HG02840 (cell line): Measurements from ENCODE around the gene HPGDS.

Source experiments
- ATAC-seq: cut with Tn5 transposase; IDR thresholded peaks from one replicate; pipeline ENCODE4 v1.9.1; 2021; ENCODE audit warnings: mild to moderate bottlenecking, moderate library complexity, moderate number of reproducible peaks; ENCODE audit not compliant: unreplicated experiment, low FRiP score

HPGDS gene

GRCh38 chr4:94262163-94263016, 80.2 kb downstream of the HPGDS start:
- ATAC-seq: no peak

- ATAC-seq: no peak
Measured at GRCh38 chr4:94256828-94257227, 85.8 kb downstream of the HPGDS start.

- no peak for ATAC-seq
Measured at GRCh38 chr4:94256144-94256783, 86.4 kb downstream of the HPGDS start.

DNA sequence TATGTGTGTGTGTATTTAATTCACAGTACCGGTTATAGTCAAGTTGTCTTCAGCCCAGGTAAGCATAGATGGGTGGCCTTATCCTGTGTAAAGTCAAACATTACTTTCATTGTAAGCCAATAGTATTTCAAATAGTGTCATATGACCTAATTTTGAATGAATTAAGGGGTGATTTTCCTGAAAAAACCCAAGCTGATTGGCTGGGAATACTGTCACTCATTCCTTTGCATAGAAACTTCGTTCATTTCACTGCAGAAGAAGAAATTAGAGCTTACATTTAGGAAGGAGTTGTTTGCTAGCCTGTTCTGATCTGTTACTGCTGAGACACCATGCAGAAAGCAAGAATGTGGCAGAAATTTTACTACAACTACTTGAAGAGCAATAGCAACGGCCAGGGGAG, 89.6 kb downstream of the HPGDS start:
- no peak for ATAC-seq

DNA sequence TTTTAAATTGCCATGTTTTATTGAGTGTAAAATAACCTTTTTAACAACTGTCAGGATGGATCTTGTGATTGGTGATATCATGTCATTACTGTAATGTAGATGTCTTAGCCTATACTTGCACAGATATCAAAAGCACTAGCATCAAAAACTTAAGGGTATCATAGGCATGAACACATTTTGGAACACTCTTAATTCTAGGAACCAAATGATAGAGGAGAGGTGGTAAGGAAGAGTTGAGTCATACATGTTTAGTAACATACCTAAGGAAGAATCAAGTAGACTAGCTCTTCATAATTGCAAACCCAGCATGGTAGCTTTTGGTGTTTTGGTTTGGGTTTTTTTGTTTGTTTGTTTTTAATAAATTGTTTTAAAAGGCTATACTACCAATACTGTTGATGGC, 91.5 kb downstream of the HPGDS start:
- ATAC-seq: no peak
